Thyroid gland (tissue), 4 donors: Measurements from ENCODE around the gene FAM193B. TPM values are rescaled to one million over a fixed set of nuclear protein-coding genes. Genes with fewer than 3 reads are reported as not detected.

ENCODE experiments used
- DNase-seq, 2 donors: peaks; one replicate each; pipeline ENCODE4 v3.0.0-alpha.2; 2019
- H3K27ac ChIP-seq, 3 donors: fragments of 200-600 bp; sonication (generic); 1 replicate in 2 of 3; 2 replicates in 1 of 3; pipeline ENCODE4 v1.5.1; 2016 to 2019; ENCODE audit warnings: mild to moderate bottlenecking in 1 of 3, moderate library complexity in 1 of 3
- H3K27me3 ChIP-seq: fragments of 200-600 bp; sonication (generic); one replicate; pipeline ENCODE4 v1.5.1; 2019
- H3K36me3 ChIP-seq, 2 donors: fragments of 200-600 bp; sonication (generic); one replicate each; pipeline ENCODE4 v1.5.1; 2016 to 2019
- H3K4me1 ChIP-seq, 2 donors: fragments of 200-600 bp; sonication (generic); one replicate each; pipeline ENCODE4 v1.5.1; 2017 to 2019
- H3K4me3 ChIP-seq, 3 donors: fragments of 200-600 bp; sonication (generic); replicated peaks in 1 of 3; 1 replicate in 2 of 3; 2 replicates in 1 of 3; pipeline ENCODE4 v1.5.1; 2016; ENCODE audit warnings: mild to moderate bottlenecking in 1 of 3
- H3K9me3 ChIP-seq: fragments of 200-600 bp; sonication (generic); one replicate; pipeline ENCODE4 v1.5.1; 2017
- POLR2A ChIP-seq, 2 donors: fragments of 450-650 bp; IDR thresholded peaks; one replicate each; pipeline ENCODE4 v1.6.1; 2017; ENCODE audit warnings: antibody characterized with exemption in 2 of 2, mild to moderate bottlenecking in 2 of 2, moderate library complexity in 1 of 2
- WGBS, 2 donors: methylation state at CpG; one replicate each; pipeline ENCODE4 v1.1.5; 2017; 5-methylcytosine and 5-hydroxymethylcytosine counted together
- intact Hi-C: fragments of 100-400 bp; cut with DNase I; formaldehyde crosslinking; loops from one replicate; pipeline ENCODE4 v1.15.1; 2023
- total RNA-seq, 4 donors: library from RNA; depleted of rRNA; stranded (reverse); fragments of >200 nt; gene quantifications; one replicate each; pipeline ENCODE4 v1.2.3, GENCODE V29; 2016
- TF ChIP-seq, protein P1 (sequence below), 6 experiments: fragments of 200-600 bp in 3 of 6; fragments of 450-650 bp in 3 of 6; sonication (generic) in 3 of 6; IDR thresholded peaks; one replicate each; pipeline ENCODE4 v1.5.1; 2016 to 2019; ENCODE audit warnings: antibody characterized with exemption in 6 of 6, mild to moderate bottlenecking in 2 of 6, inconsistent platforms in 1 of 6, moderate library complexity in 1 of 6

FAM193B gene
- total RNA-seq, 4 donors from 2014 or later, result 38.0 to 54.7 (median 46.6) TPM

DNA sequence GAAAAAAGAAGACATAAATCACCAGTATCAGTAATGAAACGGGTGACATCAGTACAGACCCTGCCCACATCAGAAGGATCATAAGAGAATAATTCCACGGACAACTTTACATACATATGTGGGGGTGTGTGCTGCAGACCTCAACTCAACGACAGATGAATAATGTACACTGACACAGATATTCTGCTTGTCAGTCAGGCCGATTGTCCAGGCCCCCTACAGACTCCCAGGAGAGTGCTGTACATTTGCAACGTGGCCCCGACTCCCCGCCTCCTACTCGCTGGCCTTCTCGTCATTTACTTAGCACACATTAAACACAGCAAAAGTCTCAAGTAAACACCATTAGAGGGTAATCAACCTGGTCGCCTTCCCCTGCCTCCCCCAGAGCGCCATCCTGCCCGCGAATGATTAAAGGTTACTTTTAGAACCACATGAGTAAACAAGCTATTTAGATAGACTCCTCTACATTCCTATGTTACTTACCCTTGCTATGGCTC lies 34.1 kb upstream of the FAM193B start:
- TF ChIP-seq POLR2A (IDR thresholded peaks at IDR 0.05), result no peak
- TF ChIP-seq, protein P1, sequence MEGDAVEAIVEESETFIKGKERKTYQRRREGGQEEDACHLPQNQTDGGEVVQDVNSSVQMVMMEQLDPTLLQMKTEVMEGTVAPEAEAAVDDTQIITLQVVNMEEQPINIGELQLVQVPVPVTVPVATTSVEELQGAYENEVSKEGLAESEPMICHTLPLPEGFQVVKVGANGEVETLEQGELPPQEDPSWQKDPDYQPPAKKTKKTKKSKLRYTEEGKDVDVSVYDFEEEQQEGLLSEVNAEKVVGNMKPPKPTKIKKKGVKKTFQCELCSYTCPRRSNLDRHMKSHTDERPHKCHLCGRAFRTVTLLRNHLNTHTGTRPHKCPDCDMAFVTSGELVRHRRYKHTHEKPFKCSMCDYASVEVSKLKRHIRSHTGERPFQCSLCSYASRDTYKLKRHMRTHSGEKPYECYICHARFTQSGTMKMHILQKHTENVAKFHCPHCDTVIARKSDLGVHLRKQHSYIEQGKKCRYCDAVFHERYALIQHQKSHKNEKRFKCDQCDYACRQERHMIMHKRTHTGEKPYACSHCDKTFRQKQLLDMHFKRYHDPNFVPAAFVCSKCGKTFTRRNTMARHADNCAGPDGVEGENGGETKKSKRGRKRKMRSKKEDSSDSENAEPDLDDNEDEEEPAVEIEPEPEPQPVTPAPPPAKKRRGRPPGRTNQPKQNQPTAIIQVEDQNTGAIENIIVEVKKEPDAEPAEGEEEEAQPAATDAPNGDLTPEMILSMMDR (IDR thresholded peaks at IDR 0.05), result no peak
- WGBS, 2 donors, result 26 to 30% methylated on average over 13 of the region's 13 CpGs
- no peak for DNase-seq
- no peak overlapping the region for H3K27ac ChIP-seq
- no peaks in the 10 kb centered on the region for H3K27me3 ChIP-seq
- peaks cover 8 to 10% of the 10 kb centered on the region in 2 donors for H3K4me1 ChIP-seq
- H3K9me3 ChIP-seq, result no peaks in the 10 kb centered on the region
- H3K36me3 ChIP-seq, result no peaks in the 10 kb centered on the region
- H3K4me3 ChIP-seq, result no peak overlapping the region
- intact Hi-C loops, result no loop called here

DNA sequence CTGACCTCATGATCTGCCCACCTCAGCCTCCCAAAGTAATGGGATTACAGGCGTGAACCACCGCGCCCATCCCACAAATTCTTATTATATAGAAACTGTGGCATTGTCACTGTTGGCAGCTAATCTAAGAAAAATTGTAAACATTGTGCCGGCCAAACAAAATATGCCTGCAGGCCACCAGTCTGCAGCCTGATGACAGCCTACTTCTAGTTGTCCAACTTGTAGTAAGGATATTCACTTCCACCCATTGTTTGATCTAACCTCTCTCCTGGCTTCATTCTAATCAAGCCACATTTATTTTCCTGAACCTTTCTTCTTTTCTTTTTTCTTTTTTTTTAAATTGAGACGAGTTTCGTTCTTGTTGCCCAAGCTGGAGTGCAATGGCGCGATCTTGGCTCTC lies 24.0 kb upstream of the FAM193B start:
- no peak for DNase-seq
- H3K27ac ChIP-seq, result no peak overlapping the region
- H3K4me1 ChIP-seq, result no peaks in the 10 kb centered on the region
- 89 to 91% methylated on average over 8 of the region's 8 CpGs for WGBS, 2 donors
- no peaks in the 10 kb centered on the region for H3K36me3 ChIP-seq
- H3K27me3 ChIP-seq, result no peaks in the 10 kb centered on the region
- no peak overlapping the region for H3K4me3 ChIP-seq
- no peaks in the 10 kb centered on the region for H3K9me3 ChIP-seq
- no peak for TF ChIP-seq POLR2A (IDR thresholded peaks at IDR 0.05)
- TF ChIP-seq, protein P1 (IDR thresholded peaks at IDR 0.05), result no peak
- intact Hi-C loops, result no loop called here

GRCh38 chr5:177576169-177576568 lies 21.8 kb upstream of the FAM193B start:
- Histone ChIP-seq H3K9me3 (no peaks in the 10 kb centered on the region), H3K4me1 (no peaks in the 10 kb centered on the region), H3K36me3 (no peaks in the 10 kb centered on the region), H3K27me3 (no peaks in the 10 kb centered on the region), H3K27ac (no peak overlapping the region), H3K4me3 (no peak overlapping the region)
- WGBS, 2 donors, result 77 to 95% methylated on average over 10 of the region's 10 CpGs
- no peak for DNase-seq
- intact Hi-C loops, result no loop called here
- TF ChIP-seq, protein P1 (IDR thresholded peaks at IDR 0.05), result no peak
- TF ChIP-seq POLR2A (IDR thresholded peaks at IDR 0.05), result no peak

DNA sequence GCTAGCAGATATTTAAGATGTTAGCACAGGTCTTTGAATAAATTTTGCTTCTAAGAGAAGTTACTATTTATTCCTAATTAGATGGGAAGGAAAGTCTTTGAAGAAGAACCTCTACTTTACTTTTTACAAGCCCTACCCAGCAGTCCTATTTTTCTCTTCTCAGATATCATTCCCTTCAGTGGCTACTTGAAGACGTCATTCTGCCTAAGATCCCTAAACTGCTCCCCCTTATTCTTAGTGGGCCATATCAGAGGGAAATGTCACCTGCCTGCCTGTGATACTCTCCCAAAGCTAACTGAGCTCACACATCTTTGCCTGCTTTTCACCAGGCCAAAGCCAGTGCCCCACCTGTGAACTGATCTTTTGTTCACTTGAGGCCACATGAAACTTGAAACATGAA lies 21.1 kb upstream of the FAM193B start:
- Histone ChIP-seq H3K9me3 (no peaks in the 10 kb centered on the region), H3K4me3 (no peak overlapping the region), H3K27me3 (no peaks in the 10 kb centered on the region), H3K4me1 (no peaks in the 10 kb centered on the region), H3K27ac (no peak overlapping the region), H3K36me3 (no peaks in the 10 kb centered on the region)
- no peak for TF ChIP-seq POLR2A (IDR thresholded peaks at IDR 0.05)
- TF ChIP-seq, protein P1 (IDR thresholded peaks at IDR 0.05), result no peak
- DNase-seq, result no peak
- intact Hi-C loops, result no loop called here
- 41 to 42% methylated on average over 1 of the region's 1 CpG for WGBS, 2 donors

DNA sequence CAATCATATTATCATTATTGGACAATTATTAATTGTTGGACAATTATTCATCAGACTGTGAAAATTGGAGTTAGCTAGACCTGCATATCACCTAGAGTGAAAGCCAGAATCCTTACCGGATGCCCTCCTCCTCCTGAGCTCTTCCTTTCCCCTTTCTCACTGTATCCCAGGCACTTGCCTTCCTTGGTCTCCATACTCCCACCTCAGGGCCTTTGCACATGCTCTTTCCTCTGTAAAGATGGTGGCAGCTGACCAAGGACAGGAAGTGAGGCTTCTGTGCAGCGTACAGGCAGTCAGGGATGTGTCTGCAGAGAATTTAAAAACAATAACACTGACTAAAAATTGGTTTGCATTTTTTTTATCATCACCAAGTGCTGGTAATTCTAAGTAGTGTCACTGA lies 15.5 kb upstream of the FAM193B start:
- Histone ChIP-seq H3K27me3 (no peaks in the 10 kb centered on the region), H3K9me3 (no peaks in the 10 kb centered on the region), H3K4me3 (no peak overlapping the region), H3K27ac (no peak overlapping the region), H3K36me3 (no peaks in the 10 kb centered on the region), H3K4me1 (no peaks in the 10 kb centered on the region)
- no peak for DNase-seq
- TF ChIP-seq, protein P1 (IDR thresholded peaks at IDR 0.05), result no peak
- TF ChIP-seq POLR2A (IDR thresholded peaks at IDR 0.05), result no peak
- 78 to 80% methylated on average over 2 of the region's 2 CpGs for WGBS, 2 donors
- intact Hi-C loops, result no loop called here
